HepG2 (cell line): ENCODE data around the gene STAT6. TPM values are rescaled to one million over a fixed set of nuclear protein-coding genes. Genes with fewer than 3 reads are reported as not detected.

Experiments
- CCDC6 ChIP-seq: sonication (generic); formaldehyde crosslinking; IDR thresholded peaks from 2 replicates; pipeline ENCODE4 v1.8.1; 2022; ENCODE audit warnings: mild to moderate bottlenecking, missing genetic modification reagents, moderate library complexity
- DPF2 ChIP-seq: sonication (generic); formaldehyde crosslinking; IDR thresholded peaks from 2 replicates; pipeline ENCODE4 v1.4.0; 2020; ENCODE audit warnings: mild to moderate bottlenecking, low read depth, missing genetic modification reagents, borderline replicate concordance
- MYC ChIP-seq: sonication (generic); formaldehyde crosslinking; IDR thresholded peaks from 2 replicates; pipeline ENCODE4 v1.9.0; 2021; ENCODE audit warnings: missing genetic modification reagents, borderline replicate concordance
- NFYC ChIP-seq: IDR thresholded peaks from 2 replicates; pipeline ENCODE4 v1.6.1; 2016; ENCODE audit warnings: missing genetic modification reagents, missing compliant biosample characterization
- POLR2AphosphoS5 ChIP-seq: IDR thresholded peaks from 2 replicates; pipeline ENCODE4 v1.6.1; 2012; ENCODE audit warnings: low read depth, low read length
- STAG1 ChIP-seq: sonication (generic); formaldehyde crosslinking; IDR thresholded peaks from 2 replicates; pipeline ENCODE4 v1.4.0; 2020; ENCODE audit warnings: missing genetic modification reagents
- ZNF235 ChIP-seq: sonication (generic); formaldehyde crosslinking; IDR thresholded peaks from 2 replicates; pipeline ENCODE4 v1.8.1; 2023; ENCODE audit warnings: mild to moderate bottlenecking, missing genetic modification reagents, borderline replicate concordance
- ZNF264 ChIP-seq: sonication (generic); formaldehyde crosslinking; IDR thresholded peaks from 2 replicates; pipeline ENCODE4 v1.4.0; 2020; ENCODE audit warnings: missing genetic modification reagents
- ZNF713 ChIP-seq: sonication (generic); formaldehyde crosslinking; IDR thresholded peaks from 2 replicates; pipeline ENCODE4 v1.4.0; 2020; ENCODE audit warnings: mild to moderate bottlenecking, missing genetic modification reagents
- ZNF766 ChIP-seq: sonication (generic); formaldehyde crosslinking; IDR thresholded peaks from 2 replicates; pipeline ENCODE4 v1.5.0; 2020; ENCODE audit warnings: missing genetic modification reagents, borderline replicate concordance
- ZNF775 ChIP-seq: sonication (generic); formaldehyde crosslinking; IDR thresholded peaks from 2 replicates; pipeline ENCODE4 v1.4.0; 2020; ENCODE audit warnings: missing genetic modification reagents, mild to moderate bottlenecking, moderate library complexity, borderline replicate concordance
- polyA plus RNA-seq, 8 experiments: library from polyadenylated mRNA; depleted of rRNA in 3 of 8; stranded (reverse) in 7 of 8; unstranded in 1 of 8; fragments of >200 nt; fragmentation: Illumina TruSeq in 4 of 8; extraction: Trizol in 4 of 8; gene quantifications; 2 replicates each; pipeline versions ENCODE4 v1.2.1 to v1.2.3, GENCODE V29; 2011 to 2016; ENCODE audit warnings: low read depth in 4 of 8, missing spikeins in 1 of 8, mixed read lengths in 1 of 8; ENCODE audit not compliant: insufficient read depth in 1 of 8
- total RNA-seq, 5 experiments: library from RNA; depleted of rRNA; stranded (reverse); fragments of >200 nt; fragmentation: Illumina TruSeq; extraction: Trizol; gene quantifications; 2 replicates each; pipeline ENCODE4 v1.2.3, GENCODE V29; 2016; ENCODE audit warnings: low read depth in 1 of 5
- TF ChIP-seq, protein P1 (sequence below): sonication (generic); formaldehyde crosslinking; IDR thresholded peaks from 2 replicates; pipeline ENCODE4 v1.5.1; 2020; ENCODE audit warnings: mild to moderate bottlenecking, missing genetic modification reagents, borderline replicate concordance
- TF ChIP-seq, protein P2 (sequence below): sonication (generic); formaldehyde crosslinking; IDR thresholded peaks from 2 replicates; pipeline ENCODE4 v1.9.0; 2022; ENCODE audit warnings: low read depth, missing genetic modification reagents
- TF ChIP-seq, protein P3 (sequence below): sonication (generic); formaldehyde crosslinking; IDR thresholded peaks from 2 replicates; pipeline ENCODE4 v1.4.0; 2020; ENCODE audit warnings: mild to moderate bottlenecking, missing genetic modification reagents
- TF ChIP-seq, protein P4 (sequence below): sonication (generic); formaldehyde crosslinking; conservative IDR thresholded peaks from 2 replicates; pipeline ENCODE4 v1.4.0; 2020; ENCODE audit warnings: missing genetic modification reagents

The STAT6 gene
- total and polyA plus RNA-seq, 2 of the 13 experiments (the other 11 are each of a cell fraction or from before 2014, with no cell fraction given): 28.0 to 62.2 TPM

DNA sequence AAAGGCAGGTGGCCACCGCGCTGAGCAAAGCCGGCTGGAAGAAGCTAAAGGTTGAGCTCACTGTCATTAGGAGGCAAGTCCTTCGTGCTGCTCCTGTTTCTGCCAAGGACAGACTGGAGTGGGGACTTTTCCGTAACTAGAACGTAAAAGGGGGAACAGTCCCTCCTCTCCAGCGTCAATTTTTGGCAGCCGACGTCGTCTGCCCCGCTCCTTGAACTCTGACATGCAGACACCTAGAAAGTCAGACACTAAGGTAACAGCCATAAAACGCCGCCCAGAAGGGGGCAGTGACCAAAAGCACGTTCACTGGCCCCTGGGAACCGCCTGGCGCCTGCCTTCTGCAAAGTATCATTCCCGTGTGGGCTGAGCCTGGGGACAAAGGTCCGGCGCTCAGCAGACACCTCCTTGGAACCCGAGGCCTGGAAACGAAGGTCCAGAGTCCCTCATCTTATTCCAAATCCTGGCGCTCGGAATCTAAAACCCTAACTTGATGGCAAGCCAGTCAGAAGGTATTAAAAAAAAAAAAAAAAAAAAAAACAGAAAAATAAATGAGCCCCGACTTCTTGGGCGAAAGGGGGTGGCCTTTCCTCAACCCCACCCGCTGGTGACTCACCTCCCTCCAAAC, 16.1 kb upstream of the STAT6 start (continued):
- peak; percentile 73; the same call in 1 of the 2 replicates for TF ChIP-seq CCDC6 (CRISPR knock-in tag)
- TF ChIP-seq, protein P1, sequence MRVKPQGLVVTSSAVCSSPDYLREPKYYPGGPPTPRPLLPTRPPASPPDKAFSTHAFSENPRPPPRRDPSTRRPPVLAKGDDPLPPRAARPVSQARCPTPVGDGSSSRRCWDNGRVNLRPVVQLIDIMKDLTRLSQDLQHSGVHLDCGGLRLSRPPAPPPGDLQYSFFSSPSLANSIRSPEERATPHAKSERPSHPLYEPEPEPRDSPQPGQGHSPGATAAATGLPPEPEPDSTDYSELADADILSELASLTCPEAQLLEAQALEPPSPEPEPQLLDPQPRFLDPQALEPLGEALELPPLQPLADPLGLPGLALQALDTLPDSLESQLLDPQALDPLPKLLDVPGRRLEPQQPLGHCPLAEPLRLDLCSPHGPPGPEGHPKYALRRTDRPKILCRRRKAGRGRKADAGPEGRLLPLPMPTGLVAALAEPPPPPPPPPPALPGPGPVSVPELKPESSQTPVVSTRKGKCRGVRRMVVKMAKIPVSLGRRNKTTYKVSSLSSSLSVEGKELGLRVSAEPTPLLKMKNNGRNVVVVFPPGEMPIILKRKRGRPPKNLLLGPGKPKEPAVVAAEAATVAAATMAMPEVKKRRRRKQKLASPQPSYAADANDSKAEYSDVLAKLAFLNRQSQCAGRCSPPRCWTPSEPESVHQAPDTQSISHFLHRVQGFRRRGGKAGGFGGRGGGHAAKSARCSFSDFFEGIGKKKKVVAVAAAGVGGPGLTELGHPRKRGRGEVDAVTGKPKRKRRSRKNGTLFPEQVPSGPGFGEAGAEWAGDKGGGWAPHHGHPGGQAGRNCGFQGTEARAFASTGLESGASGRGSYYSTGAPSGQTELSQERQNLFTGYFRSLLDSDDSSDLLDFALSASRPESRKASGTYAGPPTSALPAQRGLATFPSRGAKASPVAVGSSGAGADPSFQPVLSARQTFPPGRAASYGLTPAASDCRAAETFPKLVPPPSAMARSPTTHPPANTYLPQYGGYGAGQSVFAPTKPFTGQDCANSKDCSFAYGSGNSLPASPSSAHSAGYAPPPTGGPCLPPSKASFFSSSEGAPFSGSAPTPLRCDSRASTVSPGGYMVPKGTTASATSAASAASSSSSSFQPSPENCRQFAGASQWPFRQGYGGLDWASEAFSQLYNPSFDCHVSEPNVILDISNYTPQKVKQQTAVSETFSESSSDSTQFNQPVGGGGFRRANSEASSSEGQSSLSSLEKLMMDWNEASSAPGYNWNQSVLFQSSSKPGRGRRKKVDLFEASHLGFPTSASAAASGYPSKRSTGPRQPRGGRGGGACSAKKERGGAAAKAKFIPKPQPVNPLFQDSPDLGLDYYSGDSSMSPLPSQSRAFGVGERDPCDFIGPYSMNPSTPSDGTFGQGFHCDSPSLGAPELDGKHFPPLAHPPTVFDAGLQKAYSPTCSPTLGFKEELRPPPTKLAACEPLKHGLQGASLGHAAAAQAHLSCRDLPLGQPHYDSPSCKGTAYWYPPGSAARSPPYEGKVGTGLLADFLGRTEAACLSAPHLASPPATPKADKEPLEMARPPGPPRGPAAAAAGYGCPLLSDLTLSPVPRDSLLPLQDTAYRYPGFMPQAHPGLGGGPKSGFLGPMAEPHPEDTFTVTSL (CRISPR knock-in tag): no peak; the same call in 1 of the 2 replicates
- TF ChIP-seq ZNF713 (CRISPR knock-in tag): no peak
- no peak for TF ChIP-seq ZNF766 (CRISPR knock-in tag)
- TF ChIP-seq, protein P2, sequence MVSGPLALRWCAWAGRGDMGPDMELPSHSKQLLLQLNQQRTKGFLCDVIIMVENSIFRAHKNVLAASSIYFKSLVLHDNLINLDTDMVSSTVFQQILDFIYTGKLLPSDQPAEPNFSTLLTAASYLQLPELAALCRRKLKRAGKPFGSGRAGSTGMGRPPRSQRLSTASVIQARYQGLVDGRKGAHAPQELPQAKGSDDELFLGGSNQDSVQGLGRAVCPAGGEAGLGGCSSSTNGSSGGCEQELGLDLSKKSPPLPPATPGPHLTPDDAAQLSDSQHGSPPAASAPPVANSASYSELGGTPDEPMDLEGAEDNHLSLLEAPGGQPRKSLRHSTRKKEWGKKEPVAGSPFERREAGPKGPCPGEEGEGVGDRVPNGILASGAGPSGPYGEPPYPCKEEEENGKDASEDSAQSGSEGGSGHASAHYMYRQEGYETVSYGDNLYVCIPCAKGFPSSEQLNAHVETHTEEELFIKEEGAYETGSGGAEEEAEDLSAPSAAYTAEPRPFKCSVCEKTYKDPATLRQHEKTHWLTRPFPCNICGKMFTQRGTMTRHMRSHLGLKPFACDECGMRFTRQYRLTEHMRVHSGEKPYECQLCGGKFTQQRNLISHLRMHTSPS (CRISPR knock-in tag): no peak
- TF ChIP-seq STAG1: peak; percentile 76
- no peak for TF ChIP-seq NFYC (CRISPR knock-in tag)
- no peak for TF ChIP-seq DPF2
- TF ChIP-seq, protein P3, sequence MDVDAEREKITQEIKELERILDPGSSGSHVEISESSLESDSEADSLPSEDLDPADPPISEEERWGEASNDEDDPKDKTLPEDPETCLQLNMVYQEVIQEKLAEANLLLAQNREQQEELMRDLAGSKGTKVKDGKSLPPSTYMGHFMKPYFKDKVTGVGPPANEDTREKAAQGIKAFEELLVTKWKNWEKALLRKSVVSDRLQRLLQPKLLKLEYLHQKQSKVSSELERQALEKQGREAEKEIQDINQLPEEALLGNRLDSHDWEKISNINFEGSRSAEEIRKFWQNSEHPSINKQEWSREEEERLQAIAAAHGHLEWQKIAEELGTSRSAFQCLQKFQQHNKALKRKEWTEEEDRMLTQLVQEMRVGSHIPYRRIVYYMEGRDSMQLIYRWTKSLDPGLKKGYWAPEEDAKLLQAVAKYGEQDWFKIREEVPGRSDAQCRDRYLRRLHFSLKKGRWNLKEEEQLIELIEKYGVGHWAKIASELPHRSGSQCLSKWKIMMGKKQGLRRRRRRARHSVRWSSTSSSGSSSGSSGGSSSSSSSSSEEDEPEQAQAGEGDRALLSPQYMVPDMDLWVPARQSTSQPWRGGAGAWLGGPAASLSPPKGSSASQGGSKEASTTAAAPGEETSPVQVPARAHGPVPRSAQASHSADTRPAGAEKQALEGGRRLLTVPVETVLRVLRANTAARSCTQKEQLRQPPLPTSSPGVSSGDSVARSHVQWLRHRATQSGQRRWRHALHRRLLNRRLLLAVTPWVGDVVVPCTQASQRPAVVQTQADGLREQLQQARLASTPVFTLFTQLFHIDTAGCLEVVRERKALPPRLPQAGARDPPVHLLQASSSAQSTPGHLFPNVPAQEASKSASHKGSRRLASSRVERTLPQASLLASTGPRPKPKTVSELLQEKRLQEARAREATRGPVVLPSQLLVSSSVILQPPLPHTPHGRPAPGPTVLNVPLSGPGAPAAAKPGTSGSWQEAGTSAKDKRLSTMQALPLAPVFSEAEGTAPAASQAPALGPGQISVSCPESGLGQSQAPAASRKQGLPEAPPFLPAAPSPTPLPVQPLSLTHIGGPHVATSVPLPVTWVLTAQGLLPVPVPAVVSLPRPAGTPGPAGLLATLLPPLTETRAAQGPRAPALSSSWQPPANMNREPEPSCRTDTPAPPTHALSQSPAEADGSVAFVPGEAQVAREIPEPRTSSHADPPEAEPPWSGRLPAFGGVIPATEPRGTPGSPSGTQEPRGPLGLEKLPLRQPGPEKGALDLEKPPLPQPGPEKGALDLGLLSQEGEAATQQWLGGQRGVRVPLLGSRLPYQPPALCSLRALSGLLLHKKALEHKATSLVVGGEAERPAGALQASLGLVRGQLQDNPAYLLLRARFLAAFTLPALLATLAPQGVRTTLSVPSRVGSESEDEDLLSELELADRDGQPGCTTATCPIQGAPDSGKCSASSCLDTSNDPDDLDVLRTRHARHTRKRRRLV: no peak
- TF ChIP-seq MYC (CRISPR knock-in tag): peak; percentile 77
- peak; percentile 53; the same call in 1 of the 2 replicates for TF ChIP-seq ZNF264 (CRISPR knock-in tag)
- peak; percentile 63 for TF ChIP-seq POLR2AphosphoS5
- TF ChIP-seq ZNF235 (CRISPR knock-in tag): no peak
- TF ChIP-seq ZNF775 (CRISPR knock-in tag): no peak
- TF ChIP-seq, protein P4, sequence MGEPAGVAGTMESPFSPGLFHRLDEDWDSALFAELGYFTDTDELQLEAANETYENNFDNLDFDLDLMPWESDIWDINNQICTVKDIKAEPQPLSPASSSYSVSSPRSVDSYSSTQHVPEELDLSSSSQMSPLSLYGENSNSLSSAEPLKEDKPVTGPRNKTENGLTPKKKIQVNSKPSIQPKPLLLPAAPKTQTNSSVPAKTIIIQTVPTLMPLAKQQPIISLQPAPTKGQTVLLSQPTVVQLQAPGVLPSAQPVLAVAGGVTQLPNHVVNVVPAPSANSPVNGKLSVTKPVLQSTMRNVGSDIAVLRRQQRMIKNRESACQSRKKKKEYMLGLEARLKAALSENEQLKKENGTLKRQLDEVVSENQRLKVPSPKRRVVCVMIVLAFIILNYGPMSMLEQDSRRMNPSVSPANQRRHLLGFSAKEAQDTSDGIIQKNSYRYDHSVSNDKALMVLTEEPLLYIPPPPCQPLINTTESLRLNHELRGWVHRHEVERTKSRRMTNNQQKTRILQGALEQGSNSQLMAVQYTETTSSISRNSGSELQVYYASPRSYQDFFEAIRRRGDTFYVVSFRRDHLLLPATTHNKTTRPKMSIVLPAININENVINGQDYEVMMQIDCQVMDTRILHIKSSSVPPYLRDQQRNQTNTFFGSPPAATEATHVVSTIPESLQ (CRISPR knock-in tag): no peak
